AML-193 (cell line): Measurements from ENCODE around the gene RAB44.

Source experiments
- DNase-seq, 2 experiments: peaks; one replicate each; lab custom pipeline; 2025; lab: John Stamatoyannopoulos, UW

The RAB44 gene

DNA sequence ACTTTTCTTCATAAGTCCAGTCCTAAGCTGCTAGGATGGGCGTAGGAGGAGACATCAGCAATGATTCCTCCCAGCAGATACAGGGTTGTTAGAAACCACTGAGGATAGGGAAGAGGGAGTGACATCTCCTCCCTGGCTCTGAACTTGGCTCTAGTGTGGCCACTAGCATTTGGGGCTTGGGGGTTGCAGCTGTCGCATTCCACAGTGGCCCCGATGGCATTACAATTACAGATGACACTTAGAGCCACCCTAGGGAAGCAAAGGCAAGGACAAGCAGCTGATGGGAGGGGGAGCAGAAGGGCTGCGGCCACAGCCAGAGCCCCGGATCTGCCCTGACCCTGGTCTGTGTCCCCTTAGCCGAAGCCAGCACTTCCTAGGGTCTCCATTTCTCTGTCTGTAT is 28.6 kb upstream of the RAB44 start:
- DNase-seq = no peak

DNA sequence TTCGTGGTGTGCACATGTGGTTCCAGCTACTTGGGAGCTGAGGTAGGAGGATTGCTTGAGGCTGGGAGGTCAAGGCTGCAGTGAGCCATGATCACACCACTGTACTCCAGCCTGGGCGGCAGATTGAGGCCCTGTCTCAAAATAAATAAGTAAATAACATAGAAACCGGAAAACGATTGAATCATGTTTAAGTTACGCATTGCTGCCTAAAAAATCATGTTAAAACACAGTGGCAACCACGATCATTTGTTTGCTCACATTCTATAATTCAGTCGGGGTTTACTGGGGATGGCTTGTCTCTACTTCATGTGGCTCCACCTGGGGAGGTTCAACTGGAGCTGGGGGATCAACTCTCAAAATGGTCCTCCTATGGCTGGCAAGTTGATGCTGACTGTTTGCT is 27.4 kb upstream of the RAB44 start:
- no peak for DNase-seq

DNA sequence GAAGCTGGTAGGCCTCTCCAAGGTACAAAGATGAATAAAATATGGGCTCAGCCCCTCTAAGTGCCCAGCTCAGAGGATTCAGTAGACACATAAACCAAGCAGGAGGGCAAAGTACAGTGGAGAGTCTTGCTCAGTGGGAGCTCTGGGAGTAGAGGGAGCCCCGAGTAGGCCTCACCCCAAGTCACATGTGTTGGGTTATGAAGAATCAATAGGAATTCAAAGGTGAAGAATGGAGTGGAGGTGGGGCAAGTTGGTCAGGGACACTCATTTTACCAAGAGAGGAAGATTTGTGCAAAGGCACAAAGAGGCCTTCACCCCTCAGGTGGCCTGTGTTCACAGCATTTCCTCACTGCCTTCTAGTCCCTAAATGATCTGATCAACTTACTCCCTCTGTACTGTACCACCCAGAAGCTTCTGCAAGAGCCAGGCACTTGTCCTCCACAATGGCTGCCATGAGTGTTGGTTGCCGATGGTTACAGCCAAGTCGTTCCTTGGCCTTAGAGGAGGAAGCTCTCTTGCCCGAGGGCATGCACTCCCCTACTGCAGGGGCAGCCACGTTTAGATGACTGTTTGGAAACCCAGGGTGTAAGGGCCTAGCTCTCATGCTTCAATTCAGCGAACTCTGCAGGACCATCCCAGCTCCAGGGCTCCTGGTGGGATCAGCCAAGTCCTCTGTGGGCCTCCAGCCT is 25.8 kb upstream of the RAB44 start:
- peak; percentile 83 to 88 for DNase-seq

DNA sequence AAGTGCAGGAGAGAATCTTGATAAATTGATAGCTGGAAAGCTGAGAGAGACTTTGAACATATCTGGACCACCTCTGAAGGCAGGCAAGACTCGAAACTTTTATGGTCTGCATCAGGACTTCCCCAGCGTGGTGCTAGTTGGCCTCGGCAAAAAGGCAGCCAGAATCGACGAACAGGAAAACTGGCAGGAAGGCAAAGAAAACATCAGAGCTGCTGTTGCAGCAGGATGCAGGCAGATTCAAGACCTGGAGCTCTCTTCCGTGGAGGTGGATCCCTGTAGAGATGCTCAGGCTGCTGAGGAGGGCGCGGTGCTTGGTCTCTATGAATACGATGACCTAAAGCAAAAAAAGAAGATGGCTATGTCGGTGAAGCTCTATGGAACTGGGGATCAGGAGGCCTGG is 23.7 kb upstream of the RAB44 start:
- DNase-seq = no peak

DNA sequence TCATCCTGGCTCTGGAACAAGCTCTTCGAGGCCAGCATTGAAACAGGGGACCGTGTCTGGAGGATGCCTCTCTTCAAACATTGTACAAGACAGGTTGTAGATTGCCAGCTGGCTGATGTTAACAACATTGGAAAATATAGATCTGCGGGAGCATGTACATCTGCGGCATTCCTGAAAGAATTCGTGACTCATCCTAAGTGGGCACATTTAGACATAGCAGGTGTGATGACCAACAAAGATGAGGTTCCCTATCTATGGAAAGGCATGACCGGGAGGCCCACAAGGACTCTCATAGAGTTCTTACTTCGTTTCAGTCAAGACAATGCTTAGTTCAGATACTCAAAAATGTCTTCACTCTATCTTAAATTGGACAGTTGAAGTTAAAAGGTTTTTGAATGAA is 22.7 kb upstream of the RAB44 start:
- no peak for DNase-seq

DNA sequence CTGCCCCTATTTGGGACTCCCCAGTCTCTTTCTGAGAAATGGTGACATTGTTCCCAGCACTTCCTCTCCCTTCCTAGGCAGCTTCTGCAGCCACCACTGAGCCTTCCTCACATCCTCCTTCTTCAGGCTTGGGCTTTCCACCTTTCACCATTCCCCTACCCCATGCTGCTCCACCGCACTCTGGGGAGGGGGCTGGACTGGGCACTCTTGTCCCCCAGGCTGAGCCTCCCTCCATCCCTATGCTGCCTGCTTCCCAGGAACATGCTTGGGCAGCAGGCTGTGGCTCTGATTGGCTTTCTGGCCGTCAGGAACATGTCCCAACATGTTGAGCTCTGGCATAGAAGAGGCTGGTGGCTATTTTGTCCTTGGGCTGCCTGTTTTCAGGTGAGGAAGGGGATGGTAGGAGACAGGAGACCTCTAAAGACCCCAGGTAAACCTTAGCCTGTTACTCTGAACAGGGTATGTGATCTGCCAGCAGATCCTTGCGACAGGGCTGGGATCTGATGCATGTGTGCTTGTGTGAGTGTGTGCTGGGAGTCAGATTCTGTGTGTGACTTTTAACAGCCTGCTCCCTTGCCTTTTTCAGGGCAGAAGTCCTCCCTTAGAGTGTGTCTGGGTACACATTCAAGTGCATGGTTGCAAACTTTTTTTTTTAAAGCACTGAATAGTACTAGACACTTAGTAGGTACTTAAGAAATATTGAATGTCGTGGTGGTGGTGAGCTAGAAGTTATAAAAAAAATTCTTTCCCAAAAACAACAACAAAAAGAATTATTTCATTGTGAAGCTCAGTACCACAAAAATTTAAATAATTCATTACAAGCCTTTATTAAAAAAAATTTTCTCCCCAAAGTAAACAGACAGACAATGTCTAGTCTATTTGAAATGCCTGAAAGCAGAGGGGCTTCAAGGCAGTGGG is 21.2 kb upstream of the RAB44 start:
- peak in 1 of 2 experiments; percentile 14 for DNase-seq

DNA sequence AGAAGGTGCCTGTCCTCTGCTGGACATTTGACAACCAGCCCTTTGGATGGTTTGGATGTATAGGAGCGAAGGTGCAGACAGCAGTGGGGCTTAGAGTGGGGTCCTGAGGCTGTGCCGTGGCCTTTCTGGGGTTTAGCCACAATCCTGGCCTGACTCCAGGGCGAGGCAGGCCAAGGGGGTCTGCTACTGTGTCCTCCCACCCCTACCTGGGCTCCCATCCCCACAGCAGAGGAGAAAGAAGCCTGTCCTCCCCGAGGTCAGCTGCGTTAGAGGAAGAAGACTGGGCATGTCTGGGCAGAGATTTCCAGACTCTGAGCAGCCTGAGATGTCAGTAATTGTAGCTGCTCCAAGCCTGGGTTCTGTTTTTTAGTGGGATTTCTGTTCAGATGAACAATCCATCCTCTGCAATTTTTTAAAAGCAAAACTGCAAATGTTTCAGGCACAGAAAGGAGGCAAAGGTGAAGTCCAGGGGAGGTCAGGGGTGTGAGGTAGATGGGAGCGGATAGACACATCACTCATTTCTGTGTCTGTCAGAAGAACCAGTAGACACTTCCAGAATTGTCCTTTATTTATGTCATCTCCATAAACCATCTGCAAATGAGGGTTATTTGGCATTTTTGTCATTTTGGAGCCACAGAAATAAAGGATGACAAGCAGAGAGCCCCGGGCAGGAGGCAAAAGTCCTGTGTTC is 20.4 kb upstream of the RAB44 start:
- DNase-seq = no peak

DNA sequence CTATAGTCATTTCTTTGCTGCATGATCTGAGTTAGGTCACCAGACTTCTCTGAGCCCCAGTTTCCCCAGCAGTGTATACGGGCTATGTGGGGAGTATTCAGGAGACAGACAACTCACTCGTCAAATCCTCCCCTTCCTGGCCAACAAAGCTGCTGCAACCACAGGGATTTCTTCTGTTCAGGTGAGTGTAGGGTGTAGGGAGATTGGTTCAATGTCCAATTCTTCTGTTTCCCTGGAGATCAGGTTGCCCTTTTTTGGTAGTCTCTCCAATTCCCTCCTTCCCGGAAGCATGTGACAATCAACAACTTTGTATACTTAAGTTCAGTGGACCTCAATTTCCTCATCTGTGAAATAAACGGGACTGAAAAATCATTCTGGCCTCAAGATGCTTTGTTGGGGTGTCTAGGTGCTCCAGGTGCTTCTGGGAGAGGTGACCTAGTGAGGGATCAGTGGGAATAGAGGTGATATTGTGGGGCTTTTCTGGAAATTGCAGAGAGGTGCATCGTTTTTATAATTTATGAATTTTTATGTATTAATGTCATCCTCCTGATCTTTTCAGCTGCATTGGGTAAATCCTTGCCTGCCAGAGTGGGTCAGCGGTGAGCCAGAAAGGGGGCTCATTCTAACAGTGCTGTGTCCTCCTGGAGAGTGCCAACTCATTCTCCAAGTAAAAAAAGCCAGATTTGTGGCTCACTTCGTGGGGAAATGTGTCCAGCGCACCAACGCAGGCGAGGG is 19.7 kb upstream of the RAB44 start:
- DNase-seq = no peak

DNA sequence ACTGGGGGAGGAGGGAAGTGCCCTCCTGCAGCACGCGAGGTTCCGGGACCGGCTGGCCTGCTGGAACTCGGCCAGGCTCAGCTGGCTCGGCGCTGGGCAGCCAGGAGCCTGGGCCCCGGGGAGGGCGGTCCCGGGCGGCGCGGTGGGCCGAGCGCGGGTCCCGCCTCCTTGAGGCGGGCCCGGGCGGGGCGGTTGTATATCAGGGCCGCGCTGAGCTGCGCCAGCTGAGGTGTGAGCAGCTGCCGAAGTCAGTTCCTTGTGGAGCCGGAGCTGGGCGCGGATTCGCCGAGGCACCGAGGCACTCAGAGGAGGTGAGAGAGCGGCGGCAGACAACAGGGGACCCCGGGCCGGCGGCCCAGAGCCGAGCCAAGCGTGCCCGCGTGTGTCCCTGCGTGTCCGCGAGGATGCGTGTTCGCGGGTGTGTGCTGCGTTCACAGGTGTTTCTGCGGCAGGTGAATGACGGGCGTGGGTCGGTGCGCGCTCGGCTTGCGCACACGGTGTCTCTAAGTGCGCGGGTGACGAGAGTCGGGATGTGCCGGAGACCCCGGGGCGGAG is 19.1 kb upstream of the RAB44 start, which contains the start of gene CDKN1A:
CDKN1A (plus strand) TSS at position 227 of the 555 bp plus-strand sequence. CDS start 5,388 bp downstream, outside the sequence.
- DNase-seq = peak; percentile 80 to 88

DNA sequence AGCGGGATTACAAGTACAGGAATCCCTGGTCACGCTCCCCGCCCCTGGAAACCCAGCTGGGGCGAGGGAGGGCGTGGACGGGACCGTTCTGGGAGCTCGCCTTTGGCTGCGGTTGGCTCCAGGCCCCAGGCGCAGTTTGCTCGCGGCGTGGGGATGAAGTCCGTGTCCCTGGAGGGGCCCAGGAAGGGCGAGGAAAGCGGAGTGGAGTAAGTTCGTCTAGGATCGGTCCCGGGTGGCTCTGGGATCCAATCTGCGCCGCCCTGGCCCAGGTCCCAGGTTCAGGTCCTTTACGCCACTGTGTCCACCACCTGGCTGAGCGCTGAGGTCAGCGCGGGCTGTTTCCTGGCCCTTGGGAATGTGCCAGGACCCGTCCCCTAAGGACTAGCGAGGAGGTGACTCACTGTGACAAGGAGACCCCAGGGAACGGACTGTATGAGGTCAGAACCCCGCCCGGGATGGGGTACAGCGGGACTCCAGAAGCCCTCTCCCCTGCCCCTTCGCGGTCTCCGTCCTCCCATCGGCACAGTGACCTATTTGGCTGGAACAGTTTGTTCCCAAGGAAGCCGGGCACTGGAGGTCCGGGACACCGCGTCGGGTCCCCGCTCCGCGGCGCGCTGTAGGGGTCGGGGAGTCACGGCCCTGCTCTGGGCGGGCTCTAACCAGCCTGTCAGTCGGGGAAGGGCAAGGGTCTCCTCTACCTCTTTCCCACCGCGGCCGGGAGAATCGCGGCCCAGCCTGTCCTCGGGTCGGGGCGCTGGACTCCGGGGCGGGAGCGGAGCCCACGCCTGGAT is 18.4 kb upstream of the RAB44 start:
- no peak for DNase-seq

DNA sequence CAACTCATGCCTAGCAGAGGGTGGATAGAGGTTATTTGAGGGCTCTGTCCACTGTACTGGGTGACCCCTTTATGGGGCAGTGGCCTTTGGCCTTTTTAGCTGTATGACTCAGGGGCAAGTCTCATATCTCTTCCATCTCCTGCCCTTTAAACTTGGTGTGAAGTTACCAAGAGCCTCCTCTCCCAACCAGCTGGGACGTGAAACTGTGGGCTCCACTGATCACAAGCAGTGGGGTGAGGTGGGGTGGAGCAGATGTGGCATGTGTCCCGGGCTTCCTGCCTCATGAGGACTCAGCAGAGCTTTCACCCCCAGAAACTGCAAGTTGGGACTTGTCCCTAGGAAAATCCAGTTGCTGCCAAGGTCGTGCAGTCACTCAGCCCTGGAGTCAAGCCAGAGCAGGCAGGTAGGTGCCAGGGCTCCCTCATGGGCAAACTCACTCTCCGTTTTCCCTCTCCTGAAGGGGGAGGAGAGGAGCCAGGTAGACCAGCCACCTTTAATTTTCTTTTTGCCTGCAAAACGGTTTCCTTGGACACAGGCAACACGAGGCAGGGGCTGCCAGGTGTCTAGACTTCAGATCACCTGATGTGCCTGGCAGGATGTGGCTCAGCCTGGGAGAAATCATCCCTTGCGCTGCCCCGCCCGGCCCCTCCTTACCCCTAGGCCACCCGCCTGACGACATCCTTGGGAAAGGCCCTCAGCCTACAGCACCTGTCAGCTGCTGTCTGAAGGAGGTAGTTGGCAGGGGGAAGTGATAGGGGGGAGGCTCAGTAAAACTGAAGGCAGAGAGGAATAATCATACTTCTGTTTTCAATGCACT is 15.1 kb upstream of the RAB44 start:
- peak; percentile 31 to 51 for DNase-seq

DNA sequence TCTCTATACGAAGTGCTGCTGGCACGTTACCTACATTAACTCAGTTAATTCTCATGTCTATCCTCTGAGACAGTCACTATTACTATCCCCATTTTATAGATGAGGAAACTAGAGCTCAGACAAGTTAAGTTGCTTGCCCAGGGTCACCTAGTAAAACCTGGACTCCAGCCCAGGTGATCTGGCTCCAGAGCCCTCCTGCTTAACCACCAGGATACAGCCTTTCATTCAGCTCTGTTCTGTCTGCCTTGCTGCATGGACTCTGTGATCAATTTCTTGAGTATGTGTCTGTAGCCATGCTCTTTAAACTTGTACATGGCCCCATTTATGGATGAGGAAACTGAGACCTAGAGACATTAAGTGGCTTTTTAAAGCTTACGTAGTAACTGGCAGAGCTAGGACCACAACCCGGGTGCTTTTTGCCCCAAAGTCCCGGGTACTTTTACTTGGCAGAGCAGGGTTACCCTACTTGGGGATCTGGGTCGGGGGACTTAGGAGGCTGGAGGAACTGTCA is 14.4 kb upstream of the RAB44 start:
- DNase-seq = no peak

DNA sequence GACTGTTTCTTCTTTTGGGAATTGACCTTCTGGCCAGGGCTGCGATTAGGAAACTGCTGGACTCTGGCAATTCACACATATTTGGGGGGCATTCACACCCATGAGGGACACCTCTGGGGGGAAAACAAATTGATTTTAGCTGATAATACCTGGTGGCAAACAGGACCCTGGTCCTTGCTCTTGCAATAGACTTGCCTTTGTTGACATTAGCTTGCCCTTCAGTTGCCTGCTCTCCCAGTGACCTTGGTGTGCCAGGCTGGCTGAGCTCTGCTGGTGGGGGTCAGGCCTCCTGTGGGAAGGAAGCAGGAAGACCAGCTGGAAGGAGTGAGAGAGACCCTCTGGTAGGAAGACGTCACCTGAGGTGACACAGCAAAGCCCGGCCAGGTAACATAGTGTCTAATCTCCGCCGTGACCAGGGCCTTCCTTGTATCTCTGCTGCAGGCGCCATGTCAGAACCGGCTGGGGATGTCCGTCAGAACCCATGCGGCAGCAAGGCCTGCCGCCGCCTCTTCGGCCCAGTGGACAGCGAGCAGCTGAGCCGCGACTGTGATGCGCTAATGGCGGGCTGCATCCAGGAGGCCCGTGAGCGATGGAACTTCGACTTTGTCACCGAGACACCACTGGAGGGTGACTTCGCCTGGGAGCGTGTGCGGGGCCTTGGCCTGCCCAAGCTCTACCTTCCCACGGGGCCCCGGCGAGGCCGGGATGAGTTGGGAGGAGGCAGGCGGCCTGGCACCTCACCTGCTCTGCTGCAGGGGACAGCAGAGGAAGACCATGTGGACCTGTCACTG is 13.8 kb upstream of the RAB44 start:
- no peak for DNase-seq

DNA sequence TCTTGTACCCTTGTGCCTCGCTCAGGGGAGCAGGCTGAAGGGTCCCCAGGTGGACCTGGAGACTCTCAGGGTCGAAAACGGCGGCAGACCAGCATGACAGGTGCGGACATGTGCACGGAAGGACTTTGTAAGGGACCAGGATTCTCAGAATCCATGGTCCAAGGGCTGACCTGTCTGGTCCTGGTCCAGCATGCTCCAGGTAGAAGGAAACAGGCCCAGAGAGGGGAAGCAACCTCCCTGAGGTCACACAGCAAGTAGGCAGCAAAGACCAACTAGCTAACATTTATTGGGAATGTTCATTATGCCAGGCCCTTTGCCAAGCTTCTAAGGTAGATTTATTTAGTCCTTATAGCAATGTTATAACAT is 13.2 kb upstream of the RAB44 start:
- DNase-seq = no peak

DNA sequence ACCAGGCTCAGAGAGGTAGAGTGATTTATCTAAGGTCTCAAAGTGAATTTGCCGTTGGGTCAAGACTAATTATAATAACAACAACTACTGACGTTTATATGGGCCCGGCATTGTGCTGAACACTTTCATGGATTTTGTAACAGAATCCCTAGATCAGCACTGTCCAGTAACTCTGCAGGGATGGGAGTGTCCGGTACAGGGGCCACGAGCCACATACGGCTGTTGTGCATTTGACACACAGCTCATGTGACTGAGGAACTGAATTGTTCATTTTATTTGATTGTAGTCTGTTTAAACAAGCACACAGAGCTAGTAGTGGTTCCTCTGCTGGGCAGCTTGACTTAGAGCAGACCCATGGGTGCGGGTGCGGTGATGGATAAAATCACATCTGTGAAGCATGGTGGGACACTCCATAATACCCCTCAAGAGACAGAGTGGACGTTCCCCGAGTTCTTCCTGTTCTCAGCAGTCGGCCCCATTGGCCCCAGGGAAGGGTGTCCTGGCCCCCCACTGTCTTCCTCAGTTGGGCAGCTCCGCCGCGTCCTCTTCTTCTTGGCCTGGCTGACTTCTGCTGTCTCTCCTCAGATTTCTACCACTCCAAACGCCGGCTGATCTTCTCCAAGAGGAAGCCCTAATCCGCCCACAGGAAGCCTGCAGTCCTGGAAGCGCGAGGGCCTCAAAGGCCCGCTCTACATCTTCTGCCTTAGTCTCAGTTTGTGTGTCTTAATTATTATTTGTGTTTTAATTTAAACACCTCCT is 12.3 kb upstream of the RAB44 start:
- DNase-seq = no peak

DNA sequence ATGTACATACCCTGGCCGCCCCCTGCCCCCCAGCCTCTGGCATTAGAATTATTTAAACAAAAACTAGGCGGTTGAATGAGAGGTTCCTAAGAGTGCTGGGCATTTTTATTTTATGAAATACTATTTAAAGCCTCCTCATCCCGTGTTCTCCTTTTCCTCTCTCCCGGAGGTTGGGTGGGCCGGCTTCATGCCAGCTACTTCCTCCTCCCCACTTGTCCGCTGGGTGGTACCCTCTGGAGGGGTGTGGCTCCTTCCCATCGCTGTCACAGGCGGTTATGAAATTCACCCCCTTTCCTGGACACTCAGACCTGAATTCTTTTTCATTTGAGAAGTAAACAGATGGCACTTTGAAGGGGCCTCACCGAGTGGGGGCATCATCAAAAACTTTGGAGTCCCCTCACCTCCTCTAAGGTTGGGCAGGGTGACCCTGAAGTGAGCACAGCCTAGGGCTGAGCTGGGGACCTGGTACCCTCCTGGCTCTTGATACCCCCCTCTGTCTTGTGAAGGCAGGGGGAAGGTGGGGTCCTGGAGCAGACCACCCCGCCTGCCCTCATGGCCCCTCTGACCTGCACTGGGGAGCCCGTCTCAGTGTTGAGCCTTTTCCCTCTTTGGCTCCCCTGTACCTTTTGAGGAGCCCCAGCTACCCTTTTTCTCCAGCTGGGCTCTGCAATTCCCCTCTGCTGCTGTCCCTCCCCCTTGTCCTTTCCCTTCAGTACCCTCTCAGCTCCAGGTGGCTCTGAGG is 11.5 kb upstream of the RAB44 start:
- DNase-seq = no peak
